B cell (primary cell): ENCODE measurements around the gene BCAR3. TPM values are rescaled to one million over a fixed set of nuclear protein-coding genes. Genes with fewer than 3 reads are reported as not detected.

ENCODE experiments used
- ATAC-seq: fragments of 200-7000 bp; cut with Tn5 transposase; one replicate; pipeline ENCODE4 v1.10.0; 2021; ENCODE audit warnings: low read depth, mild to moderate bottlenecking, moderate number of reproducible peaks, moderate library complexity
- CTCF ChIA-PET: fragments of 350-600 bp; sonication (Branson Sonifier 250); formaldehyde crosslinking; loops from one replicate; lab custom pipeline; 2021; ENCODE audit warnings: antibody characterized with exemption, inconsistent platforms; lab: Charles Lee
- POLR2A ChIA-PET: fragments of 350-600 bp; sonication (Branson Sonifier 250); formaldehyde crosslinking; loops from one replicate; lab custom pipeline; 2021; ENCODE audit warnings: antibody characterized with exemption; lab: Charles Lee
- DNase-seq: peaks from one replicate; pipeline ENCODE4 v3.0.0; 2013
- H2AFZ ChIP-seq: 2 replicates; pipeline ENCODE4 v1.6.1; 2012; ENCODE audit warnings: mild to moderate bottlenecking, low read depth, low read length; ENCODE audit not compliant: insufficient read depth, poor library complexity, severe bottlenecking
- H3K27ac ChIP-seq, 2 donors: 1 replicate in 1 of 2; 2 replicates in 1 of 2; pipeline ENCODE4 v1.5.1; 2012 to 2013; ENCODE audit warnings: low read length in 2 of 2, mild to moderate bottlenecking in 2 of 2, moderate library complexity in 1 of 2
- H3K27me3 ChIP-seq, 4 experiments: fragments of 200-600 bp in 1 of 4; sonication (generic) in 1 of 4; replicated peaks in 1 of 4; 1 replicate in 2 of 4; 2 replicates in 2 of 4; pipeline versions ENCODE4 v1.6.1 to v1.7.0; 2013 to 2016; ENCODE audit warnings: low read length in 3 of 4, mild to moderate bottlenecking in 2 of 4, mixed read lengths in 1 of 4, moderate library complexity in 1 of 4; ENCODE audit not compliant: insufficient read depth in 4 of 4, control insufficient read depth in 3 of 4; ENCODE audit errors: control extremely low read depth in 1 of 4
- H3K36me3 ChIP-seq, 2 experiments: replicated peaks in 1 of 2; 1 replicate in 1 of 2; 2 replicates in 1 of 2; pipeline versions ENCODE4 v1.6.1 to v1.7.1; 2013; ENCODE audit warnings: low read length in 1 of 2; ENCODE audit not compliant: insufficient read depth in 2 of 2, control insufficient read depth in 1 of 2; ENCODE audit errors: control extremely low read depth in 1 of 2, extremely low read depth in 1 of 2
- H3K4me1 ChIP-seq, 2 donors: fragments of 200-600 bp in 1 of 2; sonication (generic) in 1 of 2; 1 replicate in 1 of 2; 2 replicates in 1 of 2; pipeline versions ENCODE4 v1.5.1 to v1.6.1; 2013 to 2017; ENCODE audit warnings: low read length in 2 of 2; ENCODE audit not compliant: control insufficient read depth in 2 of 2, insufficient read depth in 2 of 2
- H3K4me2 ChIP-seq: replicated peaks from 2 replicates; pipeline ENCODE3; 2012; ENCODE audit warnings: mild to moderate bottlenecking, low read depth, low read length; ENCODE audit not compliant: poor library complexity, severe bottlenecking
- H3K4me3 ChIP-seq, 5 experiments: fragments of 200-600 bp in 1 of 5; sonication (generic) in 1 of 5; 1 replicate in 3 of 5; 2 replicates in 2 of 5; pipeline versions ENCODE4 v1.5.1 to v1.7.0; 2011 to 2016; ENCODE audit warnings: low read length in 4 of 5, mild to moderate bottlenecking in 4 of 5, low read depth in 2 of 5, control low read depth in 1 of 5, moderate library complexity in 1 of 5; ENCODE audit not compliant: insufficient read depth in 1 of 5; ENCODE audit errors: control extremely low read depth in 1 of 5, extremely low read depth in 1 of 5
- H3K79me2 ChIP-seq: fragments of 200-600 bp; sonication (generic); one replicate; pipeline ENCODE4 v1.6.0; 2016; ENCODE audit warnings: low read length; ENCODE audit not compliant: control insufficient read depth, insufficient read depth
- H3K9ac ChIP-seq: fragments of 200-600 bp; sonication (generic); 2 replicates; pipeline ENCODE4 v1.6.1; 2017; ENCODE audit warnings: mild to moderate bottlenecking, low read length, moderate library complexity
- H3K9me3 ChIP-seq, 3 donors: one replicate each; pipeline versions ENCODE4 v1.6.1 to v1.7.1; 2013; ENCODE audit warnings: low read length in 2 of 3; ENCODE audit not compliant: control insufficient read depth in 2 of 3, insufficient read depth in 1 of 3; ENCODE audit errors: control extremely low read depth in 1 of 3
- H4K20me1 ChIP-seq: 2 replicates; pipeline ENCODE4 v1.6.0; 2012; ENCODE audit warnings: mild to moderate bottlenecking, low read length; ENCODE audit not compliant: insufficient read depth, control insufficient read depth, poor library complexity, severe bottlenecking
- H3K27ac Mint-ChIP-seq: one replicate; pipeline ENCODE4 v1.8.0; 2021; ENCODE audit warnings: mixed read lengths
- H3K27me3 Mint-ChIP-seq: one replicate; pipeline ENCODE4 v1.8.0; 2021; ENCODE audit warnings: mixed read lengths
- H3K4me1 Mint-ChIP-seq: one replicate; pipeline ENCODE4 v1.8.0; 2021; ENCODE audit warnings: mixed read lengths
- H3K4me3 Mint-ChIP-seq: one replicate; pipeline ENCODE4 v1.8.0; 2021; ENCODE audit warnings: mixed read lengths
- H3K9me3 Mint-ChIP-seq: one replicate; pipeline ENCODE4 v1.8.0; 2022; ENCODE audit warnings: mixed read lengths; ENCODE audit not compliant: insufficient read depth
- CTCF ChIP-seq: fragments of 200-600 bp; IDR thresholded peaks from one replicate; pipeline ENCODE4 v1.8.0; 2022; ENCODE audit warnings: antibody characterized with exemption, mild to moderate bottlenecking
- EZH2 ChIP-seq: IDR thresholded peaks from 2 replicates; pipeline ENCODE4 v1.6.1; 2012; ENCODE audit warnings: borderline replicate concordance, low read depth, mild to moderate bottlenecking, moderate library complexity, low read length; ENCODE audit not compliant: insufficient read depth, poor library complexity, severe bottlenecking
- WGBS: methylation state at CpG from one replicate; pipeline ENCODE4 v1.1.5; 2013; ENCODE audit warnings: missing lambda C conversion rate; ENCODE audit not compliant: insufficient coverage; 5-methylcytosine and 5-hydroxymethylcytosine counted together
- intact Hi-C: fragments of 100-400 bp; cut with micrococcal nuclease; formaldehyde crosslinking; loops from one replicate; pipeline ENCODE4 v1.10.0; 2022
- polyA plus RNA-seq: library from polyadenylated mRNA; depleted of rRNA; stranded (reverse); fragments of >200 nt; gene quantifications from 2 replicates; pipeline ENCODE4 v1.2.3, GENCODE V29; 2012
- total RNA-seq, 2 donors: library from RNA; stranded (reverse); fragments of 120-200 nt in 1 of 2; gene quantifications; 1 replicate in 1 of 2; 2 replicates in 1 of 2; pipeline versions ENCODE4 v1.2.3 to v1.2.4, GENCODE V29; 2013 to 2022

Gene BCAR3
- total and polyA plus RNA-seq, 2 donors (not counting 1 experiment from before 2014, with no cell fraction given), result 6.7 to 13.0 TPM

GRCh38 chr1:93613898-93614297 lies 67.7 kb downstream of the BCAR3 start:
- WGBS, result 97% methylated on average over 10 of the region's 11 CpGs
- no peak overlapping the region for H2AFZ ChIP-seq
- H3K4me1 ChIP-seq, result peaks cover 9 to 42% of the 10 kb centered on the region in 2 donors
- Mint-ChIP-seq H3K27me3 (no peaks in the 10 kb centered on the region), H3K9me3 (no peaks in the 10 kb centered on the region), H3K4me3 (no peak overlapping the region), H3K27ac (no peak overlapping the region), H3K4me1 (peaks cover 72% of the 10 kb centered on the region)
- intact Hi-C loops, result no loop called here
- H3K4me2 ChIP-seq, result no peak overlapping the region
- TF ChIP-seq EZH2 (no peak), CTCF (no peak)
- no peaks in the 10 kb centered on the region for H3K27me3 ChIP-seq
- no peak for ATAC-seq
- H3K9ac ChIP-seq, result no peak overlapping the region
- peaks cover 52% of the 10 kb centered on the region for H3K79me2 ChIP-seq
- no peak overlapping the region for H3K4me3 ChIP-seq
- ChIA-PET POLR2A (no interaction called here), CTCF (interaction anchor here (1.8 kb wide), 1 partner anchor 200 kb away, joined by 6 read pairs; no protein-coding TSS in a partner anchor)
- H3K9me3 ChIP-seq, result no peaks in the 10 kb centered on the region
- DNase-seq, result no peak
- no peaks in the 10 kb centered on the region for H4K20me1 ChIP-seq
- no peak overlapping the region for H3K27ac ChIP-seq
- H3K36me3 ChIP-seq, result peaks cover 0 to 2% of the 10 kb centered on the region in 2 experiments

DNA sequence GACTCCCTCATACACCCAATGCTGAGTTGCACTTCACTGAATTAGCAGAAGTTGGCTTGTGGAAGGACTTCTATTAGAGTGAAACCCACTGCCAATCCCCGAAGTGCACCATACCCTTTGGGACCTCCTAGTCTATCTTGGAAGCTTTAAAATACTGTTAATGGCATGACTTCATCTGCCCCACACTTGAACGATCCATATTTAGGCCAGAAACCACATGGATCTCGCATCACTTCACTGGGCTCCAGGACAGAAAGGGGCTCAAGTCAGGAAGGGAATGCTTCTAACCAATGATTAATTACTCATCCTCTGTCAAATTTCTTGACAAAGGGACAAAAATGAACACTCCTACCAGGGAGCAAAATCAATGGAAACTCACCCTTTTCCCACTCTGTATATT lies 69.1 kb downstream of the BCAR3 start:
- H3K4me3 ChIP-seq, result no peak overlapping the region
- H3K27me3 Mint-ChIP-seq, result no peaks in the 10 kb centered on the region
- TF ChIP-seq EZH2 (no peak), CTCF (no peak)
- WGBS, result 58% methylated on average over 2 of the region's 3 CpGs
- H3K79me2 ChIP-seq, result peaks cover 60% of the 10 kb centered on the region
- H3K27ac ChIP-seq, result no peak overlapping the region
- H3K4me2 ChIP-seq, result no peak overlapping the region
- no peaks in the 10 kb centered on the region for H4K20me1 ChIP-seq
- H3K36me3 ChIP-seq, result no peaks in the 10 kb centered on the region
- H3K9me3 ChIP-seq, result no peaks in the 10 kb centered on the region
- H3K4me1 ChIP-seq, result peaks cover 9 to 48% of the 10 kb centered on the region in 2 donors
- no peaks in the 10 kb centered on the region for H3K9me3 Mint-ChIP-seq
- POLR2A ChIA-PET, result no interaction called here
- H3K4me3 Mint-ChIP-seq, result no peak overlapping the region
- no peak overlapping the region for H3K9ac ChIP-seq
- ATAC-seq (no peak), DNase-seq (no peak)
- H2AFZ ChIP-seq, result no peak overlapping the region
- H3K27ac Mint-ChIP-seq, result no peak overlapping the region
- CTCF ChIA-PET, result interaction anchor here (1.8 kb wide), 1 partner anchor 202 kb away, joined by 6 read pairs; no protein-coding TSS in a partner anchor
- no peaks in the 10 kb centered on the region for H3K27me3 ChIP-seq
- H3K4me1 Mint-ChIP-seq, result peaks cover 75% of the 10 kb centered on the region
- intact Hi-C loops, result no loop called here
